Ishikawa (cell line): Measurements from ENCODE around the gene LPIN2.

Experiments
- CREB1 ChIP-seq: IDR thresholded peaks from 2 replicates; pipeline ENCODE4 v1.6.1; 2012; ENCODE audit warnings: low read depth
- EP300 ChIP-seq: IDR thresholded peaks from 2 replicates; pipeline ENCODE4 v1.6.1; 2012; ENCODE audit warnings: borderline replicate concordance
- NFIC ChIP-seq: IDR thresholded peaks from 2 replicates; pipeline ENCODE4 v1.6.1; 2012
- RAD21 ChIP-seq: IDR thresholded peaks from 2 replicates; pipeline ENCODE4 v1.6.1; 2012; ENCODE audit warnings: low read depth
- REST ChIP-seq: IDR thresholded peaks from 2 replicates; pipeline ENCODE4 v1.6.1; 2012; ENCODE audit warnings: low read depth, mild to moderate bottlenecking
- YY1 ChIP-seq: IDR thresholded peaks from 2 replicates; pipeline ENCODE4 v1.6.1; 2012; ENCODE audit warnings: low read depth
- ZBTB7A ChIP-seq: IDR thresholded peaks from 2 replicates; pipeline ENCODE4 v1.6.1; 2012; ENCODE audit warnings: low read depth
- TF ChIP-seq, protein P1 (sequence below): IDR thresholded peaks from 2 replicates; pipeline ENCODE4 v1.6.1; 2012

GRCh38 chr18:2966560-2966959 is 46.4 kb downstream of the LPIN2 start:
- TF ChIP-seq YY1: no peak
- no peak for TF ChIP-seq RAD21
- TF ChIP-seq CREB1: no peak
- TF ChIP-seq, protein P1, sequence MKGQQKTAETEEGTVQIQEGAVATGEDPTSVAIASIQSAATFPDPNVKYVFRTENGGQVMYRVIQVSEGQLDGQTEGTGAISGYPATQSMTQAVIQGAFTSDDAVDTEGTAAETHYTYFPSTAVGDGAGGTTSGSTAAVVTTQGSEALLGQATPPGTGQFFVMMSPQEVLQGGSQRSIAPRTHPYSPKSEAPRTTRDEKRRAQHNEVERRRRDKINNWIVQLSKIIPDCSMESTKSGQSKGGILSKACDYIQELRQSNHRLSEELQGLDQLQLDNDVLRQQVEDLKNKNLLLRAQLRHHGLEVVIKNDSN: no peak
- no peak for TF ChIP-seq EP300
- no peak for TF ChIP-seq NFIC
- no peak for TF ChIP-seq REST
- no peak for TF ChIP-seq ZBTB7A
